Neural cell (in vitro differentiated cells): ENCODE measurements around the gene GTF2F2. TPM values are rescaled to one million over a fixed set of nuclear protein-coding genes. Genes with fewer than 3 reads are reported as not detected.

Experiments
- H2AFZ ChIP-seq: fragments of 200-600, 300-800 bp; sonication (generic), shearing (Covaris generic); 2 replicates; pipeline ENCODE4 v1.6.0; 2014; ENCODE audit warnings: low read depth, mild to moderate bottlenecking, antibody characterized with exemption, low read length, moderate library complexity
- H3F3A ChIP-seq: fragments of 200-600 bp; shearing (Covaris generic); 2 replicates; pipeline ENCODE4 v1.6.1; 2016; ENCODE audit warnings: mild to moderate bottlenecking, moderate library complexity, mixed read lengths, antibody characterized with exemption, low read length; ENCODE audit not compliant: insufficient read depth, poor library complexity, severe bottlenecking
- H3K27ac ChIP-seq: fragments of 200-600, 300-800 bp; sonication (generic), shearing (Covaris generic); 2 replicates; pipeline ENCODE4 v1.5.1; 2014; ENCODE audit warnings: mild to moderate bottlenecking, low read length, moderate library complexity
- H3K27me3 ChIP-seq: fragments of 300-800, 200-600 bp; sonication (generic), shearing (Covaris generic); 2 replicates; pipeline ENCODE4 v1.6.0; 2014; ENCODE audit warnings: mild to moderate bottlenecking, low read depth, low read length, moderate library complexity; ENCODE audit not compliant: insufficient read depth
- H3K36me3 ChIP-seq: fragments of 300-800, 200-600 bp; sonication (generic), shearing (Covaris generic); 2 replicates; pipeline ENCODE4 v1.5.1; 2014; ENCODE audit warnings: mild to moderate bottlenecking, antibody characterized with exemption, low read length, moderate library complexity; ENCODE audit not compliant: insufficient read depth
- H3K4me2 ChIP-seq: fragments of 300-800, 200-600 bp; sonication (generic), shearing (Covaris generic); 2 replicates; pipeline ENCODE4 v1.6.0; 2014; ENCODE audit warnings: mild to moderate bottlenecking, low read length
- H3K4me3 ChIP-seq: fragments of 300-800, 200-600 bp; sonication (generic), shearing (Covaris generic); 2 replicates; pipeline ENCODE4 v1.5.1; 2014; ENCODE audit warnings: mild to moderate bottlenecking, low read length, moderate library complexity
- H3K79me2 ChIP-seq: fragments of 200-600 bp; shearing (Covaris generic); replicated peaks from 2 replicates; pipeline ENCODE4 v1.6.0; 2014; ENCODE audit warnings: mild to moderate bottlenecking, low read length, moderate library complexity; ENCODE audit not compliant: insufficient read depth
- H3K9ac ChIP-seq: fragments of 300-800, 200-600 bp; sonication (generic), shearing (Covaris generic); 2 replicates; pipeline ENCODE4 v1.6.1; 2016; ENCODE audit warnings: mild to moderate bottlenecking, low read length, mixed read lengths
- H3K9me2 ChIP-seq: fragments of 200-600 bp; shearing (Covaris generic); 2 replicates; pipeline ENCODE4 v1.6.1; 2016; ENCODE audit warnings: mild to moderate bottlenecking, low read length, mixed read lengths; ENCODE audit not compliant: insufficient read depth
- H3K9me3 ChIP-seq: fragments of 200-600, 300-800 bp; sonication (generic), shearing (Covaris generic); 2 replicates; pipeline ENCODE4 v1.6.1; 2016; ENCODE audit warnings: mild to moderate bottlenecking, mixed run types, low read length, moderate library complexity, mixed read lengths
- H4K20me1 ChIP-seq: fragments of 200-600 bp; shearing (Covaris generic); 2 replicates; pipeline ENCODE4 v1.6.1; 2016; ENCODE audit warnings: mild to moderate bottlenecking, mixed run types; ENCODE audit not compliant: insufficient read depth
- EP300 ChIP-seq: fragments of 450-650 bp; conservative IDR thresholded peaks from 2 replicates; pipeline ENCODE4 v1.6.1; 2014; ENCODE audit warnings: antibody characterized with exemption, mild to moderate bottlenecking, moderate library complexity; ENCODE audit not compliant: poor library complexity, severe bottlenecking
- EZH2 ChIP-seq: fragments of 200-600, 300-800 bp; shearing (Covaris generic), sonication (generic); IDR thresholded peaks from 2 replicates; pipeline ENCODE4 v1.6.1; 2014; ENCODE audit warnings: antibody characterized with exemption, low read length, borderline replicate concordance, mild to moderate bottlenecking; ENCODE audit not compliant: insufficient read depth, poor library complexity, severe bottlenecking
- MXI1 ChIP-seq: fragments of 450-650 bp; conservative IDR thresholded peaks from 2 replicates; pipeline ENCODE4 v1.6.1; 2014; ENCODE audit warnings: antibody characterized with exemption, mild to moderate bottlenecking; ENCODE audit not compliant: poor library complexity, severe bottlenecking
- POLR2AphosphoS5 ChIP-seq: IDR thresholded peaks from 2 replicates; pipeline ENCODE4 v1.6.1; 2012
- RAD21 ChIP-seq: fragments of 450-650 bp; conservative IDR thresholded peaks from 2 replicates; pipeline ENCODE4 v1.6.1; 2014; ENCODE audit warnings: antibody characterized with exemption, mild to moderate bottlenecking, moderate library complexity
- SMC3 ChIP-seq: fragments of 450-650 bp; conservative IDR thresholded peaks from 2 replicates; pipeline ENCODE4 v1.6.1; 2014; ENCODE audit warnings: antibody characterized with exemption, mild to moderate bottlenecking, moderate library complexity; ENCODE audit not compliant: poor library complexity
- TAF1 ChIP-seq: IDR thresholded peaks from 2 replicates; pipeline ENCODE4 v1.6.1; 2012; ENCODE audit warnings: low read depth
- polyA plus RNA-seq: library from polyadenylated mRNA; depleted of rRNA; stranded (reverse); fragments of >200 nt; gene quantifications from 2 replicates; pipeline ENCODE4 v1.2.3, GENCODE V29; 2014
- TF ChIP-seq, protein P1 (sequence below): fragments of 450-650 bp; IDR thresholded peaks from 2 replicates; pipeline ENCODE4 v1.5.1; 2014; ENCODE audit warnings: antibody characterized with exemption, mild to moderate bottlenecking, moderate library complexity; ENCODE audit not compliant: poor library complexity, severe bottlenecking
- TF ChIP-seq, protein P2 (sequence below): IDR thresholded peaks from 2 replicates; pipeline ENCODE4 v1.6.1; 2012; ENCODE audit warnings: borderline replicate concordance

The GTF2F2 gene
- polyA plus RNA-seq, 1 donor from 2014 or later = 29.6 TPM

DNA sequence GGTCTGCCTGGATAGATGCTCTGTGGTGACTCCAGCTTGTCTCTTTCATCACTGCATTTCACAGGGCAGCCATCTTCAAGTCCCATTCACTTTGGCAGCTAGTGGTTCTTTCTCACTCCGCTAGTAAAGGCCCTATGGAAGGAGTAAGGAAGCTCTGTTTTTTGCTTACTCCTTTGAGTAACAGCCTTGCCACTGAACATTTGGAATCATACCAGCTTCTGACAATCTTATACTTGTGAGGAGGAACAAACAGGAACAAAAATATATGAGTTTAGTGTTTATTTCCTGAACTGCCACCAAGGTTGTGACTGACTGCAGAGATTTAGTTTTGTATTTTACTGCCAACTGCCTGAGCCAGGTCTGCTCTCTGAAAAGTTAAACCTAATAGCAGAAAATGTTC, 41.9 kb downstream of the GTF2F2 start:
- H3K9me2 ChIP-seq = no peaks in the 10 kb centered on the region
- H3K27ac ChIP-seq = no peak overlapping the region
- no peak overlapping the region for H3K9ac ChIP-seq
- no peak overlapping the region for H2AFZ ChIP-seq
- H3K4me3 ChIP-seq = no peak overlapping the region
- no peaks in the 10 kb centered on the region for H3F3A ChIP-seq
- H3K9me3 ChIP-seq = no peaks in the 10 kb centered on the region
- no peaks in the 10 kb centered on the region for H3K27me3 ChIP-seq
- H3K79me2 ChIP-seq = no peaks in the 10 kb centered on the region
- H3K36me3 ChIP-seq = no peaks in the 10 kb centered on the region
- no peaks in the 10 kb centered on the region for H4K20me1 ChIP-seq
- TF ChIP-seq SMC3 (no peak), MXI1 (no peak), POLR2AphosphoS5 (no peak), TAF1 (no peak), RAD21 (no peak), EP300 (no peak), EZH2 (no peak)
- TF ChIP-seq, protein P1, sequence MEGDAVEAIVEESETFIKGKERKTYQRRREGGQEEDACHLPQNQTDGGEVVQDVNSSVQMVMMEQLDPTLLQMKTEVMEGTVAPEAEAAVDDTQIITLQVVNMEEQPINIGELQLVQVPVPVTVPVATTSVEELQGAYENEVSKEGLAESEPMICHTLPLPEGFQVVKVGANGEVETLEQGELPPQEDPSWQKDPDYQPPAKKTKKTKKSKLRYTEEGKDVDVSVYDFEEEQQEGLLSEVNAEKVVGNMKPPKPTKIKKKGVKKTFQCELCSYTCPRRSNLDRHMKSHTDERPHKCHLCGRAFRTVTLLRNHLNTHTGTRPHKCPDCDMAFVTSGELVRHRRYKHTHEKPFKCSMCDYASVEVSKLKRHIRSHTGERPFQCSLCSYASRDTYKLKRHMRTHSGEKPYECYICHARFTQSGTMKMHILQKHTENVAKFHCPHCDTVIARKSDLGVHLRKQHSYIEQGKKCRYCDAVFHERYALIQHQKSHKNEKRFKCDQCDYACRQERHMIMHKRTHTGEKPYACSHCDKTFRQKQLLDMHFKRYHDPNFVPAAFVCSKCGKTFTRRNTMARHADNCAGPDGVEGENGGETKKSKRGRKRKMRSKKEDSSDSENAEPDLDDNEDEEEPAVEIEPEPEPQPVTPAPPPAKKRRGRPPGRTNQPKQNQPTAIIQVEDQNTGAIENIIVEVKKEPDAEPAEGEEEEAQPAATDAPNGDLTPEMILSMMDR = no peak
- TF ChIP-seq, protein P2, sequence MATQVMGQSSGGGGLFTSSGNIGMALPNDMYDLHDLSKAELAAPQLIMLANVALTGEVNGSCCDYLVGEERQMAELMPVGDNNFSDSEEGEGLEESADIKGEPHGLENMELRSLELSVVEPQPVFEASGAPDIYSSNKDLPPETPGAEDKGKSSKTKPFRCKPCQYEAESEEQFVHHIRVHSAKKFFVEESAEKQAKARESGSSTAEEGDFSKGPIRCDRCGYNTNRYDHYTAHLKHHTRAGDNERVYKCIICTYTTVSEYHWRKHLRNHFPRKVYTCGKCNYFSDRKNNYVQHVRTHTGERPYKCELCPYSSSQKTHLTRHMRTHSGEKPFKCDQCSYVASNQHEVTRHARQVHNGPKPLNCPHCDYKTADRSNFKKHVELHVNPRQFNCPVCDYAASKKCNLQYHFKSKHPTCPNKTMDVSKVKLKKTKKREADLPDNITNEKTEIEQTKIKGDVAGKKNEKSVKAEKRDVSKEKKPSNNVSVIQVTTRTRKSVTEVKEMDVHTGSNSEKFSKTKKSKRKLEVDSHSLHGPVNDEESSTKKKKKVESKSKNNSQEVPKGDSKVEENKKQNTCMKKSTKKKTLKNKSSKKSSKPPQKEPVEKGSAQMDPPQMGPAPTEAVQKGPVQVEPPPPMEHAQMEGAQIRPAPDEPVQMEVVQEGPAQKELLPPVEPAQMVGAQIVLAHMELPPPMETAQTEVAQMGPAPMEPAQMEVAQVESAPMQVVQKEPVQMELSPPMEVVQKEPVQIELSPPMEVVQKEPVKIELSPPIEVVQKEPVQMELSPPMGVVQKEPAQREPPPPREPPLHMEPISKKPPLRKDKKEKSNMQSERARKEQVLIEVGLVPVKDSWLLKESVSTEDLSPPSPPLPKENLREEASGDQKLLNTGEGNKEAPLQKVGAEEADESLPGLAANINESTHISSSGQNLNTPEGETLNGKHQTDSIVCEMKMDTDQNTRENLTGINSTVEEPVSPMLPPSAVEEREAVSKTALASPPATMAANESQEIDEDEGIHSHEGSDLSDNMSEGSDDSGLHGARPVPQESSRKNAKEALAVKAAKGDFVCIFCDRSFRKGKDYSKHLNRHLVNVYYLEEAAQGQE = no peak
- no peak overlapping the region for H3K4me2 ChIP-seq

DNA sequence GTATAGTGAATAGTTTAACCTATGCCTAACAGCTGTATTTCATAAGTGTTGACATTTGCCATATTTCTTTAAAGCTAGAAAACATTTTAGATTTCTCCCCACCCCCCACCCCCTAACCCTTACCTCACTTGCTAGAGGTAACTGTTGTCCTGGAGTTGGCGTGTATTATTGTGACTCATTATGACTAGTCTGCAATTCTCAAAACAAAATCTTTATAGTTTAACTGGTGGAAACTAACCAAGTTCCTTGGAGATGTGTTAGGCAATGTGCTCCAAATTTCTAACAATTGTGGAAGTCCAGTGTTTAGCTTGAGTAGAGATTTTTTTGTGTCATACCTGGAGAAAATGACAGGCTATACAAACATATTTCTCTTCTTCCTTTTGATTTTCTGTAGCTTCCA, 42.5 kb downstream of the GTF2F2 start:
- no peaks in the 10 kb centered on the region for H3K79me2 ChIP-seq
- H3K9me3 ChIP-seq = no peaks in the 10 kb centered on the region
- H3K9me2 ChIP-seq = no peaks in the 10 kb centered on the region
- H3K9ac ChIP-seq = no peak overlapping the region
- no peaks in the 10 kb centered on the region for H3F3A ChIP-seq
- no peaks in the 10 kb centered on the region for H4K20me1 ChIP-seq
- TF ChIP-seq, protein P2 = no peak
- TF ChIP-seq EP300 = no peak
- TF ChIP-seq TAF1 = no peak
- TF ChIP-seq SMC3 = no peak
- no peak for TF ChIP-seq RAD21
- no peak for TF ChIP-seq POLR2AphosphoS5
- TF ChIP-seq EZH2 = no peak
- TF ChIP-seq, protein P1 = no peak
- no peak for TF ChIP-seq MXI1
- H2AFZ ChIP-seq = no peak overlapping the region
- no peaks in the 10 kb centered on the region for H3K27me3 ChIP-seq
- H3K4me3 ChIP-seq = no peak overlapping the region
- H3K36me3 ChIP-seq = no peaks in the 10 kb centered on the region
- H3K4me2 ChIP-seq = no peak overlapping the region
- H3K27ac ChIP-seq = no peak overlapping the region
